Skeletal muscle satellite cell (primary cell): Measurements from ENCODE around the gene MLLT10.

Experiments used
- H3K27me3 ChIP-seq: 2 replicates; pipeline ENCODE4 v1.7.0; 2013; ENCODE audit warnings: low read length; ENCODE audit not compliant: control insufficient read depth, insufficient read depth
- H3K36me3 ChIP-seq: 2 replicates; pipeline ENCODE4 v1.7.0; 2013; ENCODE audit warnings: mild to moderate bottlenecking, control low read depth, low read length; ENCODE audit not compliant: insufficient read depth
- H3K4me1 ChIP-seq: 2 replicates; pipeline ENCODE4 v1.7.0; 2013; ENCODE audit warnings: low read length; ENCODE audit not compliant: control insufficient read depth, insufficient read depth
- H3K4me2 ChIP-seq: 2 replicates; pipeline ENCODE4 v1.7.0; 2013; ENCODE audit warnings: mild to moderate bottlenecking, low read length
- H3K4me3 ChIP-seq: 2 replicates; pipeline ENCODE4 v1.7.0; 2013; ENCODE audit warnings: low read length
- H3K9ac ChIP-seq: 2 replicates; pipeline ENCODE4 v1.7.0; 2013; ENCODE audit warnings: mild to moderate bottlenecking, low read depth, low read length, moderate library complexity
- H3K9me3 ChIP-seq: replicated peaks from 2 replicates; pipeline ENCODE4 v1.7.0; 2013; ENCODE audit warnings: mild to moderate bottlenecking, control low read depth, low read length

MLLT10 gene

GRCh38 chr10:21722209-21722608, 188.2 kb downstream of the MLLT10 start:
- peaks cover 26% of the 10 kb centered on the region for H3K4me1 ChIP-seq
- no peak overlapping the region for H3K9ac ChIP-seq
- H3K4me3 ChIP-seq: no peak overlapping the region
- H3K27me3 ChIP-seq: no peaks in the 10 kb centered on the region
- no peak overlapping the region for H3K4me2 ChIP-seq
- H3K36me3 ChIP-seq: peaks cover 23% of the 10 kb centered on the region
- H3K9me3 ChIP-seq: no peaks in the 10 kb centered on the region

- H3K36me3 ChIP-seq: peaks cover 28% of the 10 kb centered on the region
- peak overlapping the region; percentile 13 for H3K4me2 ChIP-seq
- H3K4me3 ChIP-seq: no peak overlapping the region
- H3K4me1 ChIP-seq: peaks cover 30% of the 10 kb centered on the region
- no peak overlapping the region for H3K9ac ChIP-seq
- no peaks in the 10 kb centered on the region for H3K27me3 ChIP-seq
- no peaks in the 10 kb centered on the region for H3K9me3 ChIP-seq
Measured at GRCh38 chr10:21724020-21724589, 190.1 kb downstream of the MLLT10 start.

- Histone ChIP-seq H3K9me3 (no peaks in the 10 kb centered on the region), H3K9ac (no peak overlapping the region), H3K4me1 (peaks cover 30% of the 10 kb centered on the region), H3K36me3 (peaks cover 27% of the 10 kb centered on the region), H3K4me2 (peak overlapping the region; percentile 28), H3K27me3 (no peaks in the 10 kb centered on the region), H3K4me3 (no peak overlapping the region)
Measured at GRCh38 chr10:21724687-21725367, 190.8 kb downstream of the MLLT10 start.

GRCh38 chr10:21726601-21727225, 192.7 kb downstream of the MLLT10 start:
- H3K9me3 ChIP-seq: no peaks in the 10 kb centered on the region
- no peaks in the 10 kb centered on the region for H3K27me3 ChIP-seq
- H3K4me3 ChIP-seq: no peak overlapping the region
- peaks cover 23% of the 10 kb centered on the region for H3K4me1 ChIP-seq
- no peak overlapping the region for H3K9ac ChIP-seq
- H3K4me2 ChIP-seq: no peak overlapping the region
- peaks cover 38% of the 10 kb centered on the region for H3K36me3 ChIP-seq

GRCh38 chr10:21727452-21728168, 193.6 kb downstream of the MLLT10 start:
- H3K4me3 ChIP-seq: no peak overlapping the region
- H3K27me3 ChIP-seq: no peaks in the 10 kb centered on the region
- peaks cover 24% of the 10 kb centered on the region for H3K4me1 ChIP-seq
- H3K9me3 ChIP-seq: no peaks in the 10 kb centered on the region
- no peak overlapping the region for H3K4me2 ChIP-seq
- peaks cover 35% of the 10 kb centered on the region for H3K36me3 ChIP-seq
- H3K9ac ChIP-seq: no peak overlapping the region

- Histone ChIP-seq H3K9ac (no peak overlapping the region), H3K27me3 (no peaks in the 10 kb centered on the region), H3K4me3 (no peak overlapping the region), H3K9me3 (no peaks in the 10 kb centered on the region), H3K4me1 (peaks cover 34% of the 10 kb centered on the region), H3K4me2 (no peak overlapping the region), H3K36me3 (peaks cover 32% of the 10 kb centered on the region)
Measured at GRCh38 chr10:21728618-21729017, 194.6 kb downstream of the MLLT10 start.

GRCh38 chr10:21732067-21732772, 198.2 kb downstream of the MLLT10 start:
- Histone ChIP-seq H3K4me1 (peaks cover 19% of the 10 kb centered on the region), H3K36me3 (peaks cover 44% of the 10 kb centered on the region), H3K4me2 (no peak overlapping the region), H3K4me3 (no peak overlapping the region), H3K27me3 (no peaks in the 10 kb centered on the region), H3K9me3 (no peaks in the 10 kb centered on the region), H3K9ac (no peak overlapping the region)

- H3K9ac ChIP-seq: no peak overlapping the region
- H3K9me3 ChIP-seq: no peaks in the 10 kb centered on the region
- H3K27me3 ChIP-seq: no peaks in the 10 kb centered on the region
- peaks cover 36% of the 10 kb centered on the region for H3K36me3 ChIP-seq
- H3K4me2 ChIP-seq: no peak overlapping the region
- no peak overlapping the region for H3K4me3 ChIP-seq
- H3K4me1 ChIP-seq: peaks cover 15% of the 10 kb centered on the region
Measured at GRCh38 chr10:21733710-21734109, 199.7 kb downstream of the MLLT10 start.

- Histone ChIP-seq H3K4me2 (no peak overlapping the region), H3K9ac (no peak overlapping the region), H3K4me3 (no peak overlapping the region), H3K36me3 (peaks cover 49% of the 10 kb centered on the region), H3K9me3 (no peaks in the 10 kb centered on the region), H3K4me1 (peaks cover 15% of the 10 kb centered on the region), H3K27me3 (no peaks in the 10 kb centered on the region)
Measured at GRCh38 chr10:21737106-21737505, 203.1 kb downstream of the MLLT10 start.

- Histone ChIP-seq H3K27me3 (no peaks in the 10 kb centered on the region), H3K9me3 (no peaks in the 10 kb centered on the region), H3K4me3 (no peak overlapping the region), H3K4me2 (no peak overlapping the region), H3K9ac (no peak overlapping the region), H3K36me3 (peaks cover 62% of the 10 kb centered on the region), H3K4me1 (no peaks in the 10 kb centered on the region)
Measured at GRCh38 chr10:21740989-21741388, 207.0 kb downstream of the MLLT10 start.
